Measurements from ENCODE around the gene MSLN.
"Not testable (repeated sequence)": the region's sequence is repeated elsewhere in the genome, so short reads cannot be mapped to it uniquely, and the experiment has no call there.

The MSLN gene

DNA sequence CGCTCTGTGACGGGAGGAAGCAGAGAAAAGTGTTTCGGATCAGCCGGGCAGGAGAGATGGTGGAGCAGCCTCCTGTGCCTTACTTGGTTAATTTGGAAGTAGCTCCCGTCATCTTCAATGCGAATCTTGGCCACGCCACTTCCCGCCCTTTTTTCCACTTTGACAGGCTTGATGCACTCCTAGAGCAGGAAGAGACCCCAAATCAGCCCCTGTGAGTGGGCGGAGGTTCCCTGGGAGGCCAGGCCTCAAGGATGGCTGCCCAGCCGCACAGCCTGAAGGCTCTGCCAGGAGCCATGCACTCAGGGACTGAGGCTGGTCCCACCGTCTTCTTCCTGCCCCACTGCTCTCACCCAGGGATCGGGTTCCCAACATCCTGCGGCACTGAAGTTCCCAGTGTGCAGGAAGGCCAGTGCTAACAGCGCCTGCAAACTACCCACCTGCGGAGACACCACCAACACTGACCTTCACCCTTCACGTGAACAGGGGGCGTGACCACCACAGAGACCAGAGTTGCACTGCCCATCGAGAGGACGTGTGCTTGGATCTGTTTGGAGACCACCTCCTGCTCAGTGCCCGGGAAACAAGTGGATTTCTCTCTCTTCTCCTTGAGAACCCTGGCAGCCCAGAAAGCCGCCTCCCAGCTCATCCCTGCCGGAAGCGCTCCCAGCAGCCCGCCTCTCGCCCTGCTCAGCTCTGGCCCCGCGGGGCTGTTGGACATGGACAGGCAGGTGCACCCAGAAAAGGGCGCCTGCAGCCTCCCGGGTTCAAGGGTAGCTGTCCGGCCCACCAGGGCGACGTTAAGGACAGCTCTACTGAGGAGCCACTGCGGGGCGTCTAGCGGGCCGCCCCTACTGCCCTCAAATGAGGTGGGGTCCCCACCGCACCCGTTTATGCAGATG is 20.7 kb upstream of the MSLN start:
- no peak overlapping the region for H3K27ac ChIP-seq
- no peak for TF ChIP-seq EZH2 (IDR thresholded peaks at IDR 0.05)
- TF ChIP-seq POLR2AphosphoS5 (IDR thresholded peaks at IDR 0.05; ENCODE audit: borderline replicate concordance, low read depth, low read length) = no peak
- TF ChIP-seq FOXP2 (optimal IDR thresholded peaks at IDR 0.05; ENCODE audit: control extremely low read depth, extremely low read length, insufficient read depth) = no peak
- H3K9ac ChIP-seq (ENCODE audit: insufficient read length) = peak overlapping the region; percentile 92
- DNase-seq (ENCODE audit: low read depth, low spot score) = no peak
- H3K36me3 ChIP-seq (ENCODE audit: insufficient read depth, low read length) = no peaks in the 10 kb centered on the region; the same call in 1 of the 2 replicates
- no peaks in the 10 kb centered on the region for H3K9me3 ChIP-seq (ENCODE audit: low read depth, low read length)
- H3K4me3 ChIP-seq = peak overlapping the region; percentile 88

- no peak overlapping the region for H3K27ac ChIP-seq
Measured at GRCh38 chr16:740459-740763, 20.1 kb upstream of the MSLN start.

DNA sequence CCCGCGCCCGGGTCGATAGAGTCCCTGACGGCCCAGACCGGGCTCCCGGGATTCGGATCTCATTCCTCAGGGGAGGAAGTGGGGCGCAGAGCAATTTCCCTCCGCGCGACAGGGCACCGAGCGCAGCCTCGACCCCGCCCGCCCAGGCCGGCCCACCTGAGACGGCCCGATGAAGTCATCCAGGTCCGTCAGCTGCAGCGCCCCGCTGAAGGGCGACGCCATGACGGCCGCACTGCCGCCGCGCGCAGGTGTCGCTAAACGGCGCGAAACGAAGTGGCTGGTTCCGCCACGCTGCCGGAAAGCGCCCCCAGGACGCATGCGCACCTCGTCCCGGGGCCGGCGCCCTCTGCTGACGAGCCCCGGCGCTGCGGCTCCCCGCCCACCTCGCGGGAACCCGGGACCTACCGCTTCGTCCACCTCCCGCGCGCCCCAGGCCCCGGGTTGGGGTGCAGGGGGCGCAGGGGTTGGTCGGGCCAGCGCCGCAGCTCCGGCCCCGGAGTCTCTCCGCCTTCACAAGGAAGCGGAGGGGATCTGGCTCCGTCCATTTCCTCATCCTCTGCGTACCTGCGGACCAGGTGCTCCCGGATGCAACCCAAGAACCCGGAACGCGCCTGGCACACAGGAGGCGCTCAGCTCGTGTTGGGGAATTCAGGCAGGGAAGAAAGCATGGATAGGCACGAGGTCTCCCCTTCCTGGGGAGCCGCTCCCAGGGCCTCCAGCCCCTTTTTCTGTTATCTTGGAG is 19.6 kb upstream of the MSLN start, which contains the start of gene CIAO3:
Gene CIAO3 (minus strand): TSS at position 234 of the 742 bp plus-strand sequence. CDS start 12 bp downstream, at position 222.
- peak within 1 kb of the TSS; percentile 92 for H3K9ac ChIP-seq (ENCODE audit: insufficient read length)
- H3K36me3 ChIP-seq (ENCODE audit: insufficient read depth, low read length) = no peaks in the 10 kb centered on the region; the same call in 1 of the 2 replicates
- H3K4me3 ChIP-seq = peak within 1 kb of the TSS; percentile 88
- H3K9me3 ChIP-seq (ENCODE audit: low read depth, low read length) = no peaks in the 10 kb centered on the region
- peak; percentile 22 for DNase-seq (ENCODE audit: low read depth, low spot score)
- H3K27ac ChIP-seq = no peak within 1 kb of the TSS
- TF ChIP-seq FOXP2 (optimal IDR thresholded peaks at IDR 0.05; ENCODE audit: control extremely low read depth, extremely low read length, insufficient read depth) (peak; percentile 60), EZH2 (IDR thresholded peaks at IDR 0.05) (no peak), POLR2AphosphoS5 (IDR thresholded peaks at IDR 0.05; ENCODE audit: borderline replicate concordance, low read depth, low read length) (peak; percentile 77)

More at GRCh38 chr16:740459-740763, 20.1 kb upstream of the MSLN start:
- Histone ChIP-seq H3K4me3 (peak overlapping the region; percentile 88), H3K36me3 (ENCODE audit: insufficient read depth, low read length) (no peaks in the 10 kb centered on the region; the same call in 1 of the 2 replicates), H3K9ac (ENCODE audit: insufficient read length) (peak overlapping the region; percentile 92), H3K9me3 (ENCODE audit: low read depth, low read length) (no peaks in the 10 kb centered on the region)
- TF ChIP-seq EZH2 (IDR thresholded peaks at IDR 0.05) (no peak), POLR2AphosphoS5 (IDR thresholded peaks at IDR 0.05; ENCODE audit: borderline replicate concordance, low read depth, low read length) (no peak), FOXP2 (optimal IDR thresholded peaks at IDR 0.05; ENCODE audit: control extremely low read depth, extremely low read length, insufficient read depth) (no peak)
- no peak for DNase-seq (ENCODE audit: low read depth, low spot score)

DNA sequence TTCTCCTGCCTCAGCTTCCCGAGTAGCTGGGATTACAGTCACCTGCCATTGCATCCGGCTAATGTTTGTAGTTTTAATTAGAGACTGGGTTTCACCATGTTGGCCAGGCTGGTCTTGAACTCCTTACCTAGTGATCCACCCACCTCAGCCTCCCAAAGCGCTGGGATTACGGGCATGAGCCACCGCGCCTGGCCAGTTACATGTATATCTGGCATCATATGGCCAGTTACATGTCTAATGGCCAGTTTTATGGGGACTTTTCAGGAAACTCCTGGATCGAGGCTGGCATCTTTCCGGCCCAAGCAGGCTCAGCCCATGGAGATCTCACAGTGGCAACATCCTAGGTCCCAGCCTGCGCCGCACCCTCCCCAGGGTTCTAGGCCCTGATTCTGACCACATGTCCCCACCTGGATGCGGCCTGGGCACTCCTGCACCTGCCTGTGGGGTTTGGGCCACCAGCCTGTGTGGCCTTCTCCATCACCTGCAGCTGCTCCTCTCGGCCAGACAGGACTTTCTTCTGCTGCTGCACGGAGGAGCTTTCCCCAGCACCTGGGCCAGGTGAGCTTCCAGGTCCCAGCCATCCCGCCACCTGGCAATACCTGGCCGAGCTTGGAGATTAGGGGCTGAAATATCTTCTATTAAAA is 18.4 kb upstream of the MSLN start:
- H3K4me3 ChIP-seq = no peak overlapping the region
- no peaks in the 10 kb centered on the region; the same call in 1 of the 2 replicates for H3K36me3 ChIP-seq (ENCODE audit: insufficient read depth, low read length)
- no peak for DNase-seq (ENCODE audit: low read depth, low spot score)

GRCh38 chr16:742894-743293 is 17.6 kb upstream of the MSLN start:
- not testable (repeated sequence) for H3K4me3 ChIP-seq; H3K27ac ChIP-seq; H3K36me3 ChIP-seq (ENCODE audit: insufficient read depth, low read length); H3K9me3 ChIP-seq (ENCODE audit: low read depth, low read length); DNase-seq (ENCODE audit: low read depth, low spot score); H3K9ac ChIP-seq (ENCODE audit: insufficient read length)

More for the DNA sequence above, 18.4 kb upstream of the MSLN start:
- Histone ChIP-seq H3K9me3 (ENCODE audit: low read depth, low read length) (no peaks in the 10 kb centered on the region), H3K27ac (no peak overlapping the region), H3K9ac (ENCODE audit: insufficient read length) (no peak overlapping the region)
- TF ChIP-seq EZH2 (IDR thresholded peaks at IDR 0.05) (no peak), POLR2AphosphoS5 (IDR thresholded peaks at IDR 0.05; ENCODE audit: borderline replicate concordance, low read depth, low read length) (no peak), FOXP2 (optimal IDR thresholded peaks at IDR 0.05; ENCODE audit: control extremely low read depth, extremely low read length, insufficient read depth) (no peak)

GRCh38 chr16:743794-744500 is 16.6 kb upstream of the MSLN start:
- Histone ChIP-seq H3K9ac (ENCODE audit: insufficient read length) (no peak overlapping the region), H3K27ac (no peak overlapping the region), H3K36me3 (ENCODE audit: insufficient read depth, low read length) (no peaks in the 10 kb centered on the region), H3K4me3 (no peak overlapping the region), H3K9me3 (ENCODE audit: low read depth, low read length) (no peaks in the 10 kb centered on the region)
- no peak for DNase-seq (ENCODE audit: low read depth, low spot score)
- TF ChIP-seq POLR2AphosphoS5 (IDR thresholded peaks at IDR 0.05; ENCODE audit: borderline replicate concordance, low read depth, low read length) (no peak), FOXP2 (optimal IDR thresholded peaks at IDR 0.05; ENCODE audit: control extremely low read depth, extremely low read length, insufficient read depth) (no peak)

- H3K4me3 ChIP-seq = no peak overlapping the region
- H3K27ac ChIP-seq = no peak overlapping the region
- no peak for TF ChIP-seq EZH2 (IDR thresholded peaks at IDR 0.05)
- no peak for TF ChIP-seq FOXP2 (optimal IDR thresholded peaks at IDR 0.05; ENCODE audit: control extremely low read depth, extremely low read length, insufficient read depth)
- no peak for TF ChIP-seq POLR2AphosphoS5 (IDR thresholded peaks at IDR 0.05; ENCODE audit: borderline replicate concordance, low read depth, low read length)
- DNase-seq (ENCODE audit: low read depth, low spot score) = no peak
- H3K9ac ChIP-seq (ENCODE audit: insufficient read length) = no peak overlapping the region
- H3K9me3 ChIP-seq (ENCODE audit: low read depth, low read length) = no peaks in the 10 kb centered on the region
- no peaks in the 10 kb centered on the region for H3K36me3 ChIP-seq (ENCODE audit: insufficient read depth, low read length)
Measured at GRCh38 chr16:745739-746138, 14.8 kb upstream of the MSLN start.
